MM.1S (cell line): ENCODE results near the gene IL37.

ENCODE experiments used
- DNase-seq: peaks from one replicate; pipeline ENCODE4 v3.0.0-alpha.2; 2015
- H2AFZ ChIP-seq: fragments of 300-600 bp; sonication (generic); 2 replicates; pipeline ENCODE4 v1.6.0; 2016; ENCODE audit warnings: antibody characterized with exemption, low read length
- H3F3A ChIP-seq: fragments of 300-600 bp; sonication (generic); 2 replicates; pipeline ENCODE4 v1.6.1; 2016; ENCODE audit warnings: mild to moderate bottlenecking, antibody characterized with exemption, low read length, moderate library complexity, mixed read lengths; ENCODE audit not compliant: insufficient read depth
- H3K27ac ChIP-seq: fragments of 300-600 bp; sonication (generic); 2 replicates; pipeline ENCODE4 v1.5.1; 2016; ENCODE audit warnings: mild to moderate bottlenecking, low read length
- H3K27me3 ChIP-seq: fragments of 300-600 bp; sonication (generic); replicated peaks from 2 replicates; pipeline ENCODE4 v1.6.0; 2016; ENCODE audit warnings: low read length; ENCODE audit not compliant: insufficient read depth
- H3K36me3 ChIP-seq: fragments of 300-600 bp; sonication (generic); replicated peaks from 2 replicates; pipeline ENCODE4 v1.6.1; 2016; ENCODE audit warnings: mild to moderate bottlenecking, low read length, mixed read lengths; ENCODE audit not compliant: insufficient read depth
- H3K4me1 ChIP-seq: fragments of 300-600 bp; sonication (generic); 2 replicates; pipeline ENCODE4 v1.6.1; 2016; ENCODE audit warnings: low read length, mixed read lengths
- H3K4me2 ChIP-seq: fragments of 300-600 bp; sonication (generic); 2 replicates; pipeline ENCODE4 v1.6.0; 2016; ENCODE audit warnings: low read depth, low read length
- H3K4me3 ChIP-seq: fragments of 300-600 bp; sonication (generic); 2 replicates; pipeline ENCODE4 v1.5.1; 2016; ENCODE audit warnings: low read length, mixed read lengths
- H3K79me2 ChIP-seq: fragments of 300-600 bp; sonication (generic); 2 replicates; pipeline ENCODE4 v1.6.1; 2016; ENCODE audit warnings: mixed run types, low read length, mixed read lengths
- H3K9ac ChIP-seq: fragments of 300-600 bp; sonication (generic); 2 replicates; pipeline ENCODE4 v1.6.1; 2016; ENCODE audit warnings: low read length, mixed read lengths
- H3K9me2 ChIP-seq: fragments of 300-600 bp; sonication (generic); replicated peaks from 2 replicates; pipeline ENCODE4 v1.6.1; 2016; ENCODE audit warnings: mild to moderate bottlenecking, low read length, mixed read lengths; ENCODE audit not compliant: insufficient read depth
- H3K9me3 ChIP-seq: fragments of 300-600 bp; sonication (generic); replicated peaks from 2 replicates; pipeline ENCODE4 v1.6.1; 2016; ENCODE audit warnings: mild to moderate bottlenecking, low read length, mixed read lengths; ENCODE audit not compliant: insufficient read depth
- H4K20me1 ChIP-seq: fragments of 300-600 bp; sonication (generic); 2 replicates; pipeline ENCODE4 v1.6.1; 2016; ENCODE audit warnings: mild to moderate bottlenecking, low read length, moderate library complexity, mixed read lengths; ENCODE audit not compliant: insufficient read depth
- EZH2 ChIP-seq: fragments of 300-600 bp; sonication (generic); optimal IDR thresholded peaks from 2 replicates; pipeline ENCODE3; 2017; ENCODE audit warnings: low read depth, mild to moderate bottlenecking, antibody characterized with exemption, low read length, mixed read lengths
- EZH2phosphoT487 ChIP-seq: fragments of 300-600 bp; sonication (generic); IDR thresholded peaks from 2 replicates; pipeline ENCODE4 v1.6.1; 2018; ENCODE audit warnings: antibody characterized with exemption, low read length
- TF ChIP-seq, protein P1 (sequence below): fragments of 300-600 bp; sonication (generic); IDR thresholded peaks from 2 replicates; pipeline ENCODE4 v1.5.1; 2016; ENCODE audit warnings: antibody characterized with exemption, low read length, mixed read lengths

The IL37 gene

DNA sequence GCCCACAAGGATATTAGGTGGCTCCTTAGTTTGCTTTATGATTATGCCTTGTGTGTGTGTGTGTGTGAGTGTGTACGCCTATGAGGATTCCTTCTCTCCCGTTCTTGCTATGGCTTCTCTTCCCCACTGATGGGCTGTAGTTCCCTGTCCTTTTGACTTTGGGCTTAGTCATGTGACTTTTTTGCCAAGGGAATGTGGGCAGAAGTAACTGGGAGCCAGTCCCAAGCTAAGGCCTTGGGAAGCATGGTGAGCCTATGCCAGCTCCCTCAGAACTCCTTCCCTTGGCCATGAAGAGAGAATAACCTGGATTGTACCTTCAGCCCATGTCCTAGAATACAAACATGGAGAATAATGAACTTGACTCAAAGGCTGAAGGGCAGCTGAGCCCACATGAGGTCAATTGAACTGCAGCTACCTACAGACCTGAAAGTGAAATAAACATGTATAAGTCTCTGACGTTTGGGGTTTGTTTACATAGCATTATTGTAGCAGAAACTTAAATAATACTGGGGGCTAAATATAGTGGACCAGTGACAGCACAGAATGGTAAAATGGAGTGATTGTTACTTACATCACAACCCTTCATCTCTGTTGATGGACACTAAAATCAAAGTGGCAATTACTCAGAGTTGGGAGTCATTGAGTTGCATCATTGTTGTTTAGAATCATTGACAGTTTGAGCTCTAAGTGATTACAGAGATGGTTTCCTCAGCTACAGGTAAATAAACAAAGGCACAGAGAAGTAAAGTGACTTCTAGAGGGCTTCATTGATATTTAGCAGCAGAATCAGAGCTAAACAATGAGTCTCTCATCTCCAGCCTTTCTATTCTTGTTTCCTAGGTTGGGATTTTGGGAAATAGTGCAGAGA is 51.6 kb downstream of the IL37 start:
- Histone ChIP-seq H3F3A (no peaks in the 10 kb centered on the region), H3K4me2 (peak overlapping the region; percentile 44), H3K27ac (peak overlapping the region; percentile 51; the same call in 1 of the 2 replicates), H3K36me3 (no peaks in the 10 kb centered on the region), H3K27me3 (no peaks in the 10 kb centered on the region), H3K9me2 (no peaks in the 10 kb centered on the region), H3K79me2 (no peaks in the 10 kb centered on the region), H3K4me1 (peaks cover 28% of the 10 kb centered on the region), H3K9ac (0 out of 2 replicates have a peak overlapping the region, but pooled peaks have one; percentile 3), H2AFZ (peak overlapping the region; percentile 42), H3K4me3 (no peak overlapping the region), H4K20me1 (no peaks in the 10 kb centered on the region), H3K9me3 (no peaks in the 10 kb centered on the region)
- DNase-seq, result peak; percentile 77
- TF ChIP-seq, protein P1, sequence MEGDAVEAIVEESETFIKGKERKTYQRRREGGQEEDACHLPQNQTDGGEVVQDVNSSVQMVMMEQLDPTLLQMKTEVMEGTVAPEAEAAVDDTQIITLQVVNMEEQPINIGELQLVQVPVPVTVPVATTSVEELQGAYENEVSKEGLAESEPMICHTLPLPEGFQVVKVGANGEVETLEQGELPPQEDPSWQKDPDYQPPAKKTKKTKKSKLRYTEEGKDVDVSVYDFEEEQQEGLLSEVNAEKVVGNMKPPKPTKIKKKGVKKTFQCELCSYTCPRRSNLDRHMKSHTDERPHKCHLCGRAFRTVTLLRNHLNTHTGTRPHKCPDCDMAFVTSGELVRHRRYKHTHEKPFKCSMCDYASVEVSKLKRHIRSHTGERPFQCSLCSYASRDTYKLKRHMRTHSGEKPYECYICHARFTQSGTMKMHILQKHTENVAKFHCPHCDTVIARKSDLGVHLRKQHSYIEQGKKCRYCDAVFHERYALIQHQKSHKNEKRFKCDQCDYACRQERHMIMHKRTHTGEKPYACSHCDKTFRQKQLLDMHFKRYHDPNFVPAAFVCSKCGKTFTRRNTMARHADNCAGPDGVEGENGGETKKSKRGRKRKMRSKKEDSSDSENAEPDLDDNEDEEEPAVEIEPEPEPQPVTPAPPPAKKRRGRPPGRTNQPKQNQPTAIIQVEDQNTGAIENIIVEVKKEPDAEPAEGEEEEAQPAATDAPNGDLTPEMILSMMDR, result no peak
- TF ChIP-seq EZH2phosphoT487, result no peak
- no peak for TF ChIP-seq EZH2

DNA sequence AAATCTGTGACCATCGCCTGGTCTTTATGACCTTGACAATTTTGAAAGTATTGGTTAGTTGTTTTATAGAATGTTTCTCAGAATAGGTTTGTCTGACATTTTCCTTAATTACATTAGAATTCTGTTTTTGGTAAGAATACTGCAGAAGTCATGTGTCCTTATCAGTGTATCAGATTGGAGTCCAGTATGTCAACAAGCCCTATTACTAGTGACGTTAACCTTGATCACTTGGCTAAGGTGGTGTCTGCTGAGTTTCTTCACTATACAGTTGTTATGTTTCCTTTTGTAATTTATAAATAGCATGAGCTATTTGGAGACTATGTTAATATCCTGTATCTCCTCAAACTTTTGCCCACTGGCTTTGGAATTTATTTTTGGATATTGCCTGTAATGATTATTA is 56.1 kb downstream of the IL37 start:
- no peaks in the 10 kb centered on the region for H3K9me2 ChIP-seq
- H3K4me2 ChIP-seq, result no peak overlapping the region
- no peaks in the 10 kb centered on the region for H3K9me3 ChIP-seq
- H3K4me3 ChIP-seq, result no peak overlapping the region
- H3K27me3 ChIP-seq, result no peaks in the 10 kb centered on the region
- H2AFZ ChIP-seq, result no peak overlapping the region
- no peak overlapping the region for H3K9ac ChIP-seq
- H3K36me3 ChIP-seq, result no peaks in the 10 kb centered on the region
- H3K79me2 ChIP-seq, result no peaks in the 10 kb centered on the region
- H4K20me1 ChIP-seq, result no peaks in the 10 kb centered on the region
- H3K27ac ChIP-seq, result no peak overlapping the region
- peaks cover 22% of the 10 kb centered on the region for H3K4me1 ChIP-seq
- H3F3A ChIP-seq, result no peaks in the 10 kb centered on the region
- no peak for TF ChIP-seq EZH2
- TF ChIP-seq EZH2phosphoT487, result no peak
- TF ChIP-seq, protein P1, result no peak
- DNase-seq, result no peak
